Breast epithelium (tissue), 4 donors: ENCODE results near the gene PGLYRP4. TPM values are rescaled to one million over a fixed set of nuclear protein-coding genes. Genes with fewer than 3 reads are reported as not detected.

Experiments
- DNase-seq, 2 donors: peaks; one replicate each; pipeline ENCODE4 v3.0.0-alpha.2; 2019; ENCODE audit warnings: low spot score in 2 of 2
- H3K27ac ChIP-seq, 2 donors: fragments of 200-600 bp; sonication (generic) in 1 of 2; one replicate each; pipeline ENCODE4 v1.5.1; 2016 to 2019; ENCODE audit warnings: mild to moderate bottlenecking in 1 of 2
- H3K27me3 ChIP-seq, 2 donors: fragments of 200-600 bp; sonication (generic) in 1 of 2; one replicate each; pipeline versions ENCODE4 v1.5.1 to v1.6.0; 2017 to 2019; ENCODE audit warnings: control low read depth in 1 of 2, mild to moderate bottlenecking in 1 of 2
- H3K36me3 ChIP-seq: fragments of 200-600 bp; one replicate; pipeline ENCODE4 v1.5.1; 2019
- H3K4me1 ChIP-seq, 2 donors: fragments of 200-600 bp; sonication (generic); one replicate each; pipeline ENCODE4 v1.5.1; 2016 to 2019; ENCODE audit warnings: control low read depth in 1 of 2
- H3K4me3 ChIP-seq, 3 donors: fragments of 200-600 bp; sonication (generic); 1 replicate in 2 of 3; 2 replicates in 1 of 3; pipeline ENCODE4 v1.5.1; 2016 to 2019; ENCODE audit warnings: mild to moderate bottlenecking in 3 of 3, moderate library complexity in 2 of 3
- H3K9me3 ChIP-seq, 2 donors: fragments of 200-600 bp; sonication (generic) in 1 of 2; one replicate each; pipeline ENCODE4 v1.5.1; 2016 to 2019; ENCODE audit warnings: control low read depth in 1 of 2
- POLR2A ChIP-seq: fragments of 450-650 bp; IDR thresholded peaks from one replicate; pipeline ENCODE4 v1.6.1; 2016; ENCODE audit warnings: antibody characterized with exemption, mild to moderate bottlenecking, moderate library complexity
- POLR2AphosphoS5 ChIP-seq, 3 donors: sonication (generic); formaldehyde crosslinking; IDR thresholded peaks; one replicate each; pipeline ENCODE4 v1.6.1; 2017; ENCODE audit warnings: antibody characterized with exemption in 3 of 3
- intact Hi-C: fragments of 100-400 bp; cut with DNase I; formaldehyde crosslinking; loops from one replicate; pipeline ENCODE4 v1.15.1; 2023; ENCODE audit warnings: low total_unique reads
- total RNA-seq, 3 donors: library from RNA; depleted of rRNA; stranded (reverse); fragments of >200 nt; gene quantifications; one replicate each; pipeline ENCODE4 v1.1.0, GENCODE V29; 2016
- TF ChIP-seq, protein P1 (sequence below), 3 donors: fragments of 450-650 bp; IDR thresholded peaks; one replicate each; pipeline ENCODE4 v1.5.1; 2016 to 2017; ENCODE audit warnings: antibody characterized with exemption in 3 of 3, mild to moderate bottlenecking in 3 of 3, moderate library complexity in 3 of 3

The PGLYRP4 gene
- total RNA-seq, 3 donors from 2014 or later, result not detected

DNA sequence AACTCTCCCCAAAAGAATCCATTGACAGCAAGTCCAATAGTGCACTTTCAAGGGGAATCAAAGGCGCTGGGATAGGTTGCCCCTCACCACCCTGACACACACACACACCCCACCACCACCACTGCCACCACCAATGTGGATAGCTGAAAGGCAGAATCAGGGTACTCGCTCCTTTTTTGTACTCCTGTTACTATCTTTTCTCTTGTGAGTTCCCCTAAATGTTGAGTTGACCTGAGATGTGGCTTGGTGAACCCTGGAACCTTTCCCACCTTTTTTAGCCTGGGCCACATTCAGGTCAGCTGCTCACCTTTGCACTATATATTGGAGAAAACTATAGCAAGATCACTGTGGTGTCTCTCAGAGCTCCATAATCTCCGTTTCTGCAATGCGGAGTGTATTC lies 38.4 kb upstream of the PGLYRP4 start:
- Histone ChIP-seq H3K27me3 (no peaks in the 10 kb centered on the region), H3K36me3 (no peaks in the 10 kb centered on the region), H3K4me1 (no peaks in the 10 kb centered on the region), H3K4me3 (no peak overlapping the region), H3K9me3 (peaks cover 0 to 10% of the 10 kb centered on the region in 2 donors), H3K27ac (no peak overlapping the region)
- DNase-seq, result no peak
- TF ChIP-seq POLR2AphosphoS5 (IDR thresholded peaks at IDR 0.05) (no peak), POLR2A (no peak)
- TF ChIP-seq, protein P1, sequence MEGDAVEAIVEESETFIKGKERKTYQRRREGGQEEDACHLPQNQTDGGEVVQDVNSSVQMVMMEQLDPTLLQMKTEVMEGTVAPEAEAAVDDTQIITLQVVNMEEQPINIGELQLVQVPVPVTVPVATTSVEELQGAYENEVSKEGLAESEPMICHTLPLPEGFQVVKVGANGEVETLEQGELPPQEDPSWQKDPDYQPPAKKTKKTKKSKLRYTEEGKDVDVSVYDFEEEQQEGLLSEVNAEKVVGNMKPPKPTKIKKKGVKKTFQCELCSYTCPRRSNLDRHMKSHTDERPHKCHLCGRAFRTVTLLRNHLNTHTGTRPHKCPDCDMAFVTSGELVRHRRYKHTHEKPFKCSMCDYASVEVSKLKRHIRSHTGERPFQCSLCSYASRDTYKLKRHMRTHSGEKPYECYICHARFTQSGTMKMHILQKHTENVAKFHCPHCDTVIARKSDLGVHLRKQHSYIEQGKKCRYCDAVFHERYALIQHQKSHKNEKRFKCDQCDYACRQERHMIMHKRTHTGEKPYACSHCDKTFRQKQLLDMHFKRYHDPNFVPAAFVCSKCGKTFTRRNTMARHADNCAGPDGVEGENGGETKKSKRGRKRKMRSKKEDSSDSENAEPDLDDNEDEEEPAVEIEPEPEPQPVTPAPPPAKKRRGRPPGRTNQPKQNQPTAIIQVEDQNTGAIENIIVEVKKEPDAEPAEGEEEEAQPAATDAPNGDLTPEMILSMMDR (IDR thresholded peaks at IDR 0.05), result no peak
- intact Hi-C loops, result no loop called here

DNA sequence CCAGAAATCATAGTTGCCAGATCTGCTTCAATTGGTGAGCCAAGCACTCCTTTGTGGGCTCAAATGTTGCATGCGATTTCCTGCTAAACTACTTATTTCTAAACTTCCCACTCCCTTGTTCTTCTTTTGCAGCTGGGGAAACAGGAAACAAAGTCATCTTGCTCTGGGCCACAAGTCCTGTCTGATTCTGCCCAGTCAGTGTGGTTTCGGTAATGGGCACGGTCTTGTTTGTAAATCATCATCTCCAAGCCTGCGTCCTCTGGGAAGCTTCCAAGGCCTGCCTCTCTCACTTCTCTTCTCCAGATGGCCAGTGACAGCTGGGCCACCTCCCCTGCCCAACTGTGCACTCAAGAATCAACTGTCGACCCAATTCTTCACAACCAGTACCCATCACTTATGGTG lies 37.9 kb upstream of the PGLYRP4 start:
- no peak overlapping the region for H3K27ac ChIP-seq

DNA sequence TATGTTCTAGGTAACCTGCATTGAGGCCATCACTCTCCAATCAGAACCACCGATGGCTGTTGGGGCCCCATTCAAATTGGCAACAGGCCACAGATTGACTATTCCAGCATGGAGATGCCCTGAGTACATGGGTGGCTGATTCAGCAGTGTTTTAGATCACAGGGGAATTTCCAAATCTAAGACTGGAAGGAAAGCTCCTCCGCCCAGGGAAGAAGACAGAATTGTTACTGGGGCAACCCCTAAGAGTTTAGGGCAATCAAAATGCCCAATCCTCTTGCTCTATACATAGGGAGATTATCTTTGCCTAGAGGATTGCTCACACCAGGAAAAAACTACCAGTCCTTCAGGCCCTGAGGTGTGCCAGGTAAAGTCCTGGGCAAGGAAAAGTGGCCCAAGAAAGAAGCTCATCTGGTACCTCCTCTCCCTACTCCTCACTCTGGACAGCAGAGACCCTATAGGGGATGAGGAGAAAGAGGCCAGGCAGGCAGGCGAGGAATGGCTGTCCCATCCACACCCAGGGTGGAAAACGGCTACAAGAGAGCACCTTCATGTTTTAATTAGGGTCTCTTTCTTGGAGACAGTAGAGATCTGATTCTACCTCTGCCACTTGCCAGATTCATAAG lies 36.4 kb upstream of the PGLYRP4 start:
- no peaks in the 10 kb centered on the region for H3K4me1 ChIP-seq
- H3K27ac ChIP-seq, result no peak overlapping the region
- H3K27me3 ChIP-seq, result no peaks in the 10 kb centered on the region
- no peak for DNase-seq
- intact Hi-C loops, result no loop called here
- H3K36me3 ChIP-seq, result no peaks in the 10 kb centered on the region
- TF ChIP-seq POLR2A (no peak), POLR2AphosphoS5 (IDR thresholded peaks at IDR 0.05) (no peak)
- TF ChIP-seq, protein P1 (IDR thresholded peaks at IDR 0.05), result no peak
- H3K9me3 ChIP-seq, result peaks cover 6 to 20% of the 10 kb centered on the region in 2 donors
- H3K4me3 ChIP-seq, result no peak overlapping the region

More for the DNA sequence above, 37.9 kb upstream of the PGLYRP4 start:
- intact Hi-C loops, result no loop called here
- Histone ChIP-seq H3K4me3 (no peak overlapping the region), H3K36me3 (no peaks in the 10 kb centered on the region), H3K4me1 (no peaks in the 10 kb centered on the region), H3K9me3 (peaks cover 0 to 15% of the 10 kb centered on the region in 2 donors), H3K27me3 (no peaks in the 10 kb centered on the region)
- peak in 1 of 2 donors; percentile 28 for DNase-seq
- TF ChIP-seq, protein P1 (IDR thresholded peaks at IDR 0.05), result no peak
- TF ChIP-seq POLR2A (no peak), POLR2AphosphoS5 (IDR thresholded peaks at IDR 0.05) (no peak)

DNA sequence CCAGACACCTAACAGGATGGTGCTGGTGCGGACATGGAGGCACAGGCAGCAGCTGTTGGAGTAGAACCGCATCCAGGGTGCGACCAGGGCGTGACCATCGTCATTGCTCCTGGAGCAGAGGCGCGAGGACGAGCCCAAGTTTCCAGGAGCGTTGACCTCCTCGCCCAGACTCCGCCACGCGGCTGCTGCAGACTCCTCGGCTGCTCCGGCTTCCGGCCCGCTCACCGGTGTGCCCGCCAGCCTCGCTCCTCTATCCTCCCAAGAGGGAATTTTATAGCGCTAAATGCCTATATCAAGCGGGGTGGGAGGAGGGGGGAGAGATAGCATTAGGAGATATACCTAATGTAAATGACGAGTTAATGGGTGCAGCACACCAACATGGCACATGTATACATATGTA lies 32.1 kb upstream of the PGLYRP4 start:
- Histone ChIP-seq H3K27ac (no peak overlapping the region), H3K4me3 (no peak overlapping the region), H3K9me3 (peaks cover 6 to 20% of the 10 kb centered on the region in 2 donors), H3K36me3 (no peaks in the 10 kb centered on the region), H3K27me3 (no peaks in the 10 kb centered on the region), H3K4me1 (no peaks in the 10 kb centered on the region)
- no peak for DNase-seq
- no peak for TF ChIP-seq POLR2AphosphoS5 (IDR thresholded peaks at IDR 0.05)
- TF ChIP-seq, protein P1 (IDR thresholded peaks at IDR 0.05), result no peak
- TF ChIP-seq POLR2A, result no peak
- intact Hi-C loops, result no loop called here

DNA sequence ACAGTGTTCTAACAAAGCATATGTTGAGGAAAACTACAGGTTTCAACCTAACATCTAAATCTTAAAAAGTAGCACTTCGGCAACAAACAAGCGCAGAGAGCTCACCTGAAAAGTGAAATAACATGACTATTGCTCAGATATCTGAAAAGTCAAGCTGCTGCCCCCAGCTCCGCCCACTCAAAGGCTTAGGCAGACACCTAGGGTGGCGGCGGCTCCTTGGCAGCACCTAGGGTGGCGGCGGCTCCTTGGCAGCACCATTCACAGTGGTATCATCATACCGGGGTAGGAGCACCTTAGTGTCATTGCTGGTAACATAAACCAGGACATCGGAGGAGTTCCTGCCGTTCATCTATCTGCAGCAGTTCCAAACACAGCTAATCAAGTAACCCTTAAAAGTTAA lies 30.9 kb upstream of the PGLYRP4 start:
- Histone ChIP-seq H3K36me3 (no peaks in the 10 kb centered on the region), H3K4me3 (no peak overlapping the region), H3K27me3 (no peaks in the 10 kb centered on the region), H3K27ac (no peak overlapping the region), H3K9me3 (peaks cover 6 to 20% of the 10 kb centered on the region in 2 donors), H3K4me1 (no peaks in the 10 kb centered on the region)
- no peak for DNase-seq
- TF ChIP-seq POLR2A, result no peak
- TF ChIP-seq POLR2AphosphoS5 (IDR thresholded peaks at IDR 0.05), result no peak
- TF ChIP-seq, protein P1 (IDR thresholded peaks at IDR 0.05), result no peak
- intact Hi-C loops, result no loop called here
